Natural killer cell (primary cell): ENCODE data around the gene OBP2A. TPM values are rescaled to one million over a fixed set of nuclear protein-coding genes. Genes with fewer than 3 reads are reported as not detected.
"Not testable (repeated sequence)": the region's sequence is repeated elsewhere in the genome, so short reads cannot be mapped to it uniquely, and the experiment has no call there.

Experiments used
- ATAC-seq, 3 donors: fragments of 150-1000 bp in 2 of 3; fragments of 200-7000 bp in 1 of 3; cut with Tn5 transposase; 1 replicate in 1 of 3; 2 replicates in 2 of 3; pipeline ENCODE4 v1.10.0; 2021; ENCODE audit warnings: mild to moderate bottlenecking in 2 of 3, moderate library complexity in 2 of 3
- DNase-seq, 2 donors: peaks; one replicate each; pipeline versions ENCODE4 v3.0.0 to v3.0.0-alpha.2; 2013 to 2021; ENCODE audit warnings: mixed read lengths in 1 of 2
- H3K27ac ChIP-seq: one replicate; pipeline ENCODE4 v1.5.1; 2013; ENCODE audit warnings: mild to moderate bottlenecking, low read length
- H3K27me3 ChIP-seq: one replicate; pipeline ENCODE4 v1.6.1; 2013; ENCODE audit warnings: low read length; ENCODE audit not compliant: control insufficient read depth, insufficient read depth
- H3K36me3 ChIP-seq: one replicate; pipeline ENCODE4 v1.6.1; 2013; ENCODE audit warnings: low read length; ENCODE audit not compliant: control insufficient read depth, insufficient read depth
- H3K4me1 ChIP-seq: one replicate; pipeline ENCODE4 v1.6.1; 2013; ENCODE audit warnings: low read length; ENCODE audit not compliant: control insufficient read depth, insufficient read depth
- H3K4me3 ChIP-seq: one replicate; pipeline ENCODE4 v1.5.1; 2013; ENCODE audit warnings: low read length
- H3K9me3 ChIP-seq: one replicate; pipeline ENCODE4 v1.6.1; 2013; ENCODE audit warnings: low read length; ENCODE audit not compliant: control insufficient read depth, insufficient read depth
- H3K27ac Mint-ChIP-seq, 2 donors: one replicate each; pipeline ENCODE4 v1.8.0; 2022; ENCODE audit warnings: mild to moderate bottlenecking in 2 of 2, mixed read lengths in 2 of 2, moderate library complexity in 1 of 2
- H3K27me3 Mint-ChIP-seq, 2 donors: one replicate each; pipeline ENCODE4 v1.8.0; 2022; ENCODE audit warnings: low read depth in 2 of 2, mixed read lengths in 2 of 2
- H3K36me3 Mint-ChIP-seq: one replicate; pipeline ENCODE4 v1.8.0; 2022; ENCODE audit warnings: mixed read lengths
- H3K4me1 Mint-ChIP-seq, 2 donors: one replicate each; pipeline ENCODE4 v1.8.0; 2022; ENCODE audit warnings: mixed read lengths in 2 of 2
- H3K4me3 Mint-ChIP-seq: one replicate; pipeline ENCODE4 v1.8.0; 2022; ENCODE audit warnings: mild to moderate bottlenecking, moderate library complexity, mixed read lengths
- H3K9me3 Mint-ChIP-seq, 2 donors: one replicate each; pipeline ENCODE4 v1.8.0; 2022; ENCODE audit warnings: mixed read lengths in 2 of 2
- CTCF ChIP-seq: fragments of 200-600 bp; IDR thresholded peaks from one replicate; pipeline ENCODE4 v1.8.0; 2022; ENCODE audit warnings: antibody characterized with exemption
- WGBS: methylation state at CpG from one replicate; pipeline ENCODE4 v1.1.7; 2013; ENCODE audit warnings: missing lambda C conversion rate; ENCODE audit not compliant: insufficient coverage; 5-methylcytosine and 5-hydroxymethylcytosine counted together
- intact Hi-C: fragments of 100-400 bp; cut with micrococcal nuclease; formaldehyde crosslinking; loops from one replicate; pipeline ENCODE4 v1.14.2; 2022
- total RNA-seq, 4 donors: library from RNA; stranded (reverse); fragments of 120-200 nt in 1 of 4; gene quantifications; one replicate each; pipeline versions ENCODE4 v1.2.3 to v1.2.4, GENCODE V29; 2013 to 2022

OBP2A gene
- total RNA-seq, 3 donors from 2014 or later (not counting 1 experiment from before 2014, with no cell fraction given) = not detected

- no peaks in the 10 kb centered on the region for H3K36me3 ChIP-seq
- no peaks in the 10 kb centered on the region for H3K4me1 Mint-ChIP-seq
- H3K27me3 ChIP-seq = no peaks in the 10 kb centered on the region
- no peak overlapping the region for H3K4me3 Mint-ChIP-seq
- ATAC-seq (no peak), DNase-seq (no peak)
- no peaks in the 10 kb centered on the region for H3K36me3 Mint-ChIP-seq
- H3K27me3 Mint-ChIP-seq = peaks cover 4 to 9% of the 10 kb centered on the region in 2 donors
- no peaks in the 10 kb centered on the region for H3K4me1 ChIP-seq
- no peak for TF ChIP-seq CTCF
- 83% methylated on average over 28 of the region's 28 CpGs for WGBS
- intact Hi-C loops = no loop called here
- H3K27ac ChIP-seq = no peak overlapping the region
- H3K27ac Mint-ChIP-seq = no peak overlapping the region
- no peak overlapping the region for H3K4me3 ChIP-seq
- H3K9me3 Mint-ChIP-seq = no peaks in the 10 kb centered on the region
- H3K9me3 ChIP-seq = no peaks in the 10 kb centered on the region
These were observed 2.1 kb downstream of the OBP2A start for GRCh38 chr9:135547756-135548736.

- H3K4me3 Mint-ChIP-seq, intact Hi-C loops, DNase-seq, H3K4me1 Mint-ChIP-seq, H3K36me3 ChIP-seq, ATAC-seq, H3K9me3 ChIP-seq, H3K27me3 Mint-ChIP-seq, H3K27ac Mint-ChIP-seq, H3K27me3 ChIP-seq, H3K36me3 Mint-ChIP-seq, H3K4me1 ChIP-seq, H3K4me3 ChIP-seq, H3K27ac ChIP-seq, H3K9me3 Mint-ChIP-seq: not testable (repeated sequence)
- WGBS = 79% methylated on average over 28 of the region's 28 CpGs
These were observed 3.8 kb downstream of the OBP2A start for GRCh38 chr9:135549478-135550343.

GRCh38 chr9:135550344-135550918 lies 4.5 kb downstream of the OBP2A start:
- intact Hi-C loops = no loop called here
- H3K27ac ChIP-seq = no peak overlapping the region
- Mint-ChIP-seq H3K9me3 (no peaks in the 10 kb centered on the region), H3K4me3 (no peak overlapping the region), H3K4me1 (no peaks in the 10 kb centered on the region), H3K27ac (no peak overlapping the region), H3K27me3 (peaks cover 0 to 4% of the 10 kb centered on the region in 2 donors), H3K36me3 (no peaks in the 10 kb centered on the region)
- H3K4me1 ChIP-seq = no peaks in the 10 kb centered on the region
- TF ChIP-seq CTCF = no peak
- ATAC-seq (no peak), DNase-seq (no peak)
- no peaks in the 10 kb centered on the region for H3K27me3 ChIP-seq
- H3K4me3 ChIP-seq = no peak overlapping the region
- no peaks in the 10 kb centered on the region for H3K9me3 ChIP-seq
- H3K36me3 ChIP-seq = no peaks in the 10 kb centered on the region
- 83% methylated on average over 17 of the region's 17 CpGs for WGBS

- Histone ChIP-seq H3K4me1 (no peaks in the 10 kb centered on the region), H3K27me3 (no peaks in the 10 kb centered on the region), H3K4me3 (no peak overlapping the region), H3K27ac (no peak overlapping the region), H3K9me3 (no peaks in the 10 kb centered on the region), H3K36me3 (no peaks in the 10 kb centered on the region)
- Mint-ChIP-seq H3K4me1 (no peaks in the 10 kb centered on the region), H3K9me3 (no peaks in the 10 kb centered on the region), H3K27ac (no peak overlapping the region), H3K27me3 (peaks cover 0 to 4% of the 10 kb centered on the region in 2 donors), H3K36me3 (no peaks in the 10 kb centered on the region), H3K4me3 (no peak overlapping the region)
- no peak for TF ChIP-seq CTCF
- WGBS = 38% methylated on average over 14 of the region's 14 CpGs
- ATAC-seq (no peak), DNase-seq (no peak)
- intact Hi-C loops = no loop called here
These were observed 5.1 kb downstream of the OBP2A start for GRCh38 chr9:135551031-135551430.
